Measurements from ENCODE around the gene FXYD6.

DNA sequence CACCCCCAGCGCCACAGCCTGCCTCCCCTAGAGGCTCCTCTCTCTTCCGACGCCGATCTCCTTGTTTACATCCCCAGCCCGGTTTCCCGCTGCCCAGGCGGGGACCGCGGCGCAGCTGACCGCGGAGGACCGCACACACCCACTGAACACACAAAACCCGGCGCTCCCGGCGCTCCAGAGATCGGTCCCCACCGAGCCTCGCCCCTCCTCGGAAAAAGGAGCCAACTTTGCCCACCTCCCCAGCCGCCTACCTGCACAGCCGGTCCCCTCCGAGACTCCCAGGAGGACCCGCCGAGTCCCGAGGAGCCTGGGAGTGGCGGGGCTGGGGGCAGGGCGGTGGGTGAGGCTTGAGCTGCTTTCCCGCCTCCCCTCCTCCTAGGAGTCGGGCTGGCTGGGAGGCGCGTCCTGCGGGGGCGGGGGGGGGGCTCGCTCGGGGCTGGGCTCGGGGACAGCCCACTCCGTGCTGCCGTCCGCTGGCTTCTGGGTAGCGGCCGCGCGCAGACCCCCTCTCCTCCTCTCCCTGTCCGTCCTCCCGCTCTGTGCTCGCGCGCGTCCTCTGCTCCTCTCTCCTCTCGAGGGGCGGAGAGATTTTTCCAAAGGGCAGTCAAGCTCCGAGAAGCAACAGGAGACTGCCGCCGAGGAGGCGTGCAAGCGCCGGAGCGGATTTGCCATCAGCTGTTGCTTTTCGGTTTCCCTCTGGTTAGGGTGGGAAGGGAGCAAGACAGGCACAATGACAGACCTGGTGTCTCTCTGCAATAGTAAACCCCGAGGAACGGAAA is at the start of gene FXYD6:
- TF ChIP-seq CTCF (IDR thresholded peaks at IDR 0.05; ENCODE audit: insufficient read depth, low read length, poor library complexity, severe bottlenecking): no peak
- no peak for TF ChIP-seq EZH2phosphoT487 (conservative IDR thresholded peaks at IDR 0.05; ENCODE audit: low read length)

Data from SU-DHL-6 (cell line).